K562 (cell line): ENCODE measurements around the gene PPP1R15B. TPM values are rescaled to one million over a fixed set of nuclear protein-coding genes. Genes with fewer than 3 reads are reported as not detected.

ENCODE experiments used
- CREB1 ChIP-seq, 2 experiments: sonication (generic) in 1 of 2; formaldehyde crosslinking in 1 of 2; IDR thresholded peaks; 2 replicates each; pipeline versions ENCODE4 v1.6.1 to v1.8.0; 2012 to 2022; ENCODE audit warnings: inconsistent platforms in 1 of 2, mild to moderate bottlenecking in 1 of 2, missing genetic modification reagents in 1 of 2, moderate library complexity in 1 of 2
- ETV1 ChIP-seq: fragments of 450-650 bp; conservative IDR thresholded peaks from 2 replicates; pipeline ENCODE4 v1.6.1; 2016; ENCODE audit warnings: missing genetic modification characterization, control low read depth, low read depth, missing compliant biosample characterization
- HNRNPLL ChIP-seq: fragments of 200-400 bp; formaldehyde crosslinking; IDR thresholded peaks from 2 replicates; pipeline ENCODE4 v1.6.1; 2017; ENCODE audit warnings: low read length, low read depth, mild to moderate bottlenecking; ENCODE audit not compliant: poor library complexity, severe bottlenecking
- KDM5B ChIP-seq: fragments of 200-600 bp; sonication (generic); IDR thresholded peaks from 2 replicates; pipeline ENCODE4 v1.6.1; 2012; ENCODE audit warnings: low read depth, mild to moderate bottlenecking, moderate library complexity, low read length, control low read depth, inconsistent platforms; ENCODE audit not compliant: insufficient replicate concordance
- KLF16 ChIP-seq: IDR thresholded peaks from 2 replicates; pipeline ENCODE4 v1.6.1; 2016; ENCODE audit warnings: antibody characterized with exemption
- MNT ChIP-seq, 2 experiments: fragments of 450-650 bp; conservative IDR thresholded peaks; 2 replicates each; pipeline ENCODE4 v1.6.1; 2017; ENCODE audit warnings: mild to moderate bottlenecking in 2 of 2, moderate library complexity in 2 of 2
- PPARD ChIP-seq: fragments of 250-450 bp; sonication (Bioruptor Pico); IDR thresholded peaks from 2 replicates; pipeline ENCODE4 v1.8.0; 2022; ENCODE audit warnings: inconsistent platforms, mild to moderate bottlenecking, moderate library complexity
- RCOR1 ChIP-seq, 2 experiments: IDR thresholded peaks; 2 replicates each; pipeline ENCODE4 v1.6.1; 2012; ENCODE audit warnings: low read depth in 2 of 2, low read length in 2 of 2, borderline replicate concordance in 1 of 2, improper control_type of control experiment in 1 of 2
- RHOXF2B ChIP-seq: fragments of 250-450 bp; sonication (Bioruptor Pico); conservative IDR thresholded peaks from 2 replicates; pipeline ENCODE4 v1.5.1; 2021
- ZBTB1 ChIP-seq: sonication (generic); formaldehyde crosslinking; IDR thresholded peaks from 2 replicates; pipeline ENCODE4 v1.8.1; 2023; ENCODE audit warnings: missing genetic modification reagents, low read depth, mild to moderate bottlenecking, borderline replicate concordance
- ZNF347 ChIP-seq: fragments of 450-650 bp; formaldehyde crosslinking; IDR thresholded peaks from 2 replicates; pipeline ENCODE4 v1.4.0; 2020; ENCODE audit warnings: low read depth, mild to moderate bottlenecking, moderate library complexity
- polyA plus RNA-seq, 8 experiments: library from polyadenylated mRNA; depleted of rRNA in 4 of 8; stranded (reverse) in 5 of 8; unstranded in 3 of 8; fragments of >200 nt; fragmentation: Nextera tagmentation in 2 of 8; fragmentation: Illumina TruSeq in 1 of 8; extraction: Ambion mirVana in 2 of 8; extraction: Trizol in 1 of 8; gene quantifications; 2 replicates each; pipeline versions ENCODE4 v1.2.1 to v1.2.3, GENCODE V29; 2011 to 2014; ENCODE audit warnings: inconsistent platforms in 1 of 8, missing spikeins in 1 of 8
- total RNA-seq, 7 experiments: library from RNA; depleted of rRNA in 6 of 7; stranded (reverse); fragments of >200 nt in 6 of 7; fragmentation: Illumina TruSeq in 2 of 7; extraction: Trizol in 2 of 7; gene quantifications; 2 replicates each; pipeline versions ENCODE4 v1.2.1 to v1.2.3, GENCODE V29; 2011 to 2021; ENCODE audit warnings: low replicate concordance in 1 of 7
- TF ChIP-seq, protein P1 (sequence below): fragments of 450-650 bp; IDR thresholded peaks from 2 replicates; pipeline ENCODE4 v1.7.1; 2018; ENCODE audit warnings: mild to moderate bottlenecking, low read depth; ENCODE audit not compliant: partially characterized antibody
- TF ChIP-seq, protein P2 (sequence below): sonication (generic); formaldehyde crosslinking; IDR thresholded peaks from 2 replicates; pipeline ENCODE4 v1.8.1; 2023; ENCODE audit warnings: missing genetic modification reagents, mild to moderate bottlenecking, borderline replicate concordance
- TF ChIP-seq, protein P3 (sequence below), 2 experiments: fragments of 450-650 bp; IDR thresholded peaks; 2 replicates each; pipeline ENCODE4 v1.6.1; 2016

PPP1R15B gene
- total and polyA plus RNA-seq, 9 of the 15 experiments (the other 6 are each of a cell fraction or from before 2014, with no cell fraction given), result 17.0 to 48.1 (median 30.8) TPM

GRCh38 chr1:204411451-204412204 lies at the start of gene PPP1R15B (continued):
- TF ChIP-seq, protein P1, sequence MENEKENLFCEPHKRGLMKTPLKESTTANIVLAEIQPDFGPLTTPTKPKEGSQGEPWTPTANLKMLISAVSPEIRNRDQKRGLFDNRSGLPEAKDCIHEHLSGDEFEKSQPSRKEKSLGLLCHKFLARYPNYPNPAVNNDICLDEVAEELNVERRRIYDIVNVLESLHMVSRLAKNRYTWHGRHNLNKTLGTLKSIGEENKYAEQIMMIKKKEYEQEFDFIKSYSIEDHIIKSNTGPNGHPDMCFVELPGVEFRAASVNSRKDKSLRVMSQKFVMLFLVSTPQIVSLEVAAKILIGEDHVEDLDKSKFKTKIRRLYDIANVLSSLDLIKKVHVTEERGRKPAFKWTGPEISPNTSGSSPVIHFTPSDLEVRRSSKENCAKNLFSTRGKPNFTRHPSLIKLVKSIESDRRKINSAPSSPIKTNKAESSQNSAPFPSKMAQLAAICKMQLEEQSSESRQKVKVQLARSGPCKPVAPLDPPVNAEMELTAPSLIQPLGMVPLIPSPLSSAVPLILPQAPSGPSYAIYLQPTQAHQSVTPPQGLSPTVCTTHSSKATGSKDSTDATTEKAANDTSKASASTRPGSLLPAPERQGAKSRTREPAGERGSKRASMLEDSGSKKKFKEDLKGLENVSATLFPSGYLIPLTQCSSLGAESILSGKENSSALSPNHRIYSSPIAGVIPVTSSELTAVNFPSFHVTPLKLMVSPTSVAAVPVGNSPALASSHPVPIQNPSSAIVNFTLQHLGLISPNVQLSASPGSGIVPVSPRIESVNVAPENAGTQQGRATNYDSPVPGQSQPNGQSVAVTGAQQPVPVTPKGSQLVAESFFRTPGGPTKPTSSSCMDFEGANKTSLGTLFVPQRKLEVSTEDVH, result peak; percentile 77
- TF ChIP-seq CREB1 (IDR thresholded peaks at IDR 0.05) (peak; percentile 98), CREB1 (CRISPR knock-in tag; IDR thresholded peaks at IDR 0.05) (peak; percentile 95), ZBTB1 (CRISPR knock-in tag) (peak; percentile 62; the same call in 1 of the 2 replicates), RCOR1 (IDR thresholded peaks at IDR 0.05; ENCODE audit: borderline replicate concordance in 1 of 2, low read depth in 2 of 2, low read length in 2 of 2) (peak in 1 of 2 experiments; percentile 22; a peak in 1 of 4 replicates), MNT (conservative IDR thresholded peaks at IDR 0.05) (peak; percentile 72 to 87), RHOXF2B (CRISPR knock-in tag) (0 out of 2 replicates have a peak, but pooled peaks have one; percentile 75), ETV1 (peak; percentile 92), PPARD (CRISPR knock-in tag) (no peak), ZNF347 (CRISPR knock-in tag) (0 out of 2 replicates have a peak, but pooled peaks have one; percentile 34), KLF16 (peak; percentile 71), KDM5B (peak; percentile 95), HNRNPLL (peak; percentile 98)
- TF ChIP-seq, protein P2, sequence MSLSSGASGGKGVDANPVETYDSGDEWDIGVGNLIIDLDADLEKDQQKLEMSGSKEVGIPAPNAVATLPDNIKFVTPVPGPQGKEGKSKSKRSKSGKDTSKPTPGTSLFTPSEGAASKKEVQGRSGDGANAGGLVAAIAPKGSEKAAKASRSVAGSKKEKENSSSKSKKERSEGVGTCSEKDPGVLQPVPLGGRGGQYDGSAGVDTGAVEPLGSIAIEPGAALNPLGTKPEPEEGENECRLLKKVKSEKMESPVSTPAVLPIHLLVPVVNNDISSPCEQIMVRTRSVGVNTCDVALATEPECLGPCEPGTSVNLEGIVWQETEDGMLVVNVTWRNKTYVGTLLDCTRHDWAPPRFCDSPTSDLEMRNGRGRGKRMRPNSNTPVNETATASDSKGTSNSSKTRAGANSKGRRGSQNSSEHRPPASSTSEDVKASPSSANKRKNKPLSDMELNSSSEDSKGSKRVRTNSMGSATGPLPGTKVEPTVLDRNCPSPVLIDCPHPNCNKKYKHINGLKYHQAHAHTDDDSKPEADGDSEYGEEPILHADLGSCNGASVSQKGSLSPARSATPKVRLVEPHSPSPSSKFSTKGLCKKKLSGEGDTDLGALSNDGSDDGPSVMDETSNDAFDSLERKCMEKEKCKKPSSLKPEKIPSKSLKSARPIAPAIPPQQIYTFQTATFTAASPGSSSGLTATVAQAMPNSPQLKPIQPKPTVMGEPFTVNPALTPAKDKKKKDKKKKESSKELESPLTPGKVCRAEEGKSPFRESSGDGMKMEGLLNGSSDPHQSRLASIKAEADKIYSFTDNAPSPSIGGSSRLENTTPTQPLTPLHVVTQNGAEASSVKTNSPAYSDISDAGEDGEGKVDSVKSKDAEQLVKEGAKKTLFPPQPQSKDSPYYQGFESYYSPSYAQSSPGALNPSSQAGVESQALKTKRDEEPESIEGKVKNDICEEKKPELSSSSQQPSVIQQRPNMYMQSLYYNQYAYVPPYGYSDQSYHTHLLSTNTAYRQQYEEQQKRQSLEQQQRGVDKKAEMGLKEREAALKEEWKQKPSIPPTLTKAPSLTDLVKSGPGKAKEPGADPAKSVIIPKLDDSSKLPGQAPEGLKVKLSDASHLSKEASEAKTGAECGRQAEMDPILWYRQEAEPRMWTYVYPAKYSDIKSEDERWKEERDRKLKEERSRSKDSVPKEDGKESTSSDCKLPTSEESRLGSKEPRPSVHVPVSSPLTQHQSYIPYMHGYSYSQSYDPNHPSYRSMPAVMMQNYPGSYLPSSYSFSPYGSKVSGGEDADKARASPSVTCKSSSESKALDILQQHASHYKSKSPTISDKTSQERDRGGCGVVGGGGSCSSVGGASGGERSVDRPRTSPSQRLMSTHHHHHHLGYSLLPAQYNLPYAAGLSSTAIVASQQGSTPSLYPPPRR (CRISPR knock-in tag), result 0 out of 2 replicates have a peak, but pooled peaks have one; percentile 69
- TF ChIP-seq, protein P3, sequence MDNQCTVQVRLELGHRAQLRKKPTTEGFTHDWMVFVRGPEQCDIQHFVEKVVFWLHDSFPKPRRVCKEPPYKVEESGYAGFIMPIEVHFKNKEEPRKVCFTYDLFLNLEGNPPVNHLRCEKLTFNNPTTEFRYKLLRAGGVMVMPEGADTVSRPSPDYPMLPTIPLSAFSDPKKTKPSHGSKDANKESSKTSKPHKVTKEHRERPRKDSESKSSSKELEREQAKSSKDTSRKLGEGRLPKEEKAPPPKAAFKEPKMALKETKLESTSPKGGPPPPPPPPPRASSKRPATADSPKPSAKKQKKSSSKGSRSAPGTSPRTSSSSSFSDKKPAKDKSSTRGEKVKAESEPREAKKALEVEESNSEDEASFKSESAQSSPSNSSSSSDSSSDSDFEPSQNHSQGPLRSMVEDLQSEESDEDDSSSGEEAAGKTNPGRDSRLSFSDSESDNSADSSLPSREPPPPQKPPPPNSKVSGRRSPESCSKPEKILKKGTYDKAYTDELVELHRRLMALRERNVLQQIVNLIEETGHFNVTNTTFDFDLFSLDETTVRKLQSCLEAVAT (IDR thresholded peaks at IDR 0.05), result peak; percentile 76 to 87; a peak in 3 of 4 replicates
